Fibroblast of skin of scalp (primary cell): ENCODE data around the gene IQCF5. TPM values are rescaled to one million over a fixed set of nuclear protein-coding genes. Genes with fewer than 3 reads are reported as not detected.
A peak's percentile ranks its signal among the peaks of the same experiment; 100 is the strongest.
"Not testable (repeated sequence)": the region's sequence is repeated elsewhere in the genome, so short reads cannot be mapped to it uniquely, and the experiment has no call there.

Experiments used
- DNase-seq: peaks from one replicate; pipeline ENCODE4 v3.0.0-alpha.2; 2013
- polyA plus RNA-seq, 2 experiments: library from polyadenylated mRNA; unstranded; fragments of 120-200 nt; gene quantifications; one replicate each; pipeline ENCODE4 v1.2.1, GENCODE V29; 2013; ENCODE audit not compliant: insufficient read length in 2 of 2

The IQCF5 gene
- not detected for polyA plus RNA-seq (2013, experiment 1 of 2; ENCODE audit: insufficient read length)
- not detected for polyA plus RNA-seq (2013, experiment 2 of 2; ENCODE audit: insufficient read length)

- no peak for DNase-seq
These were observed at the start of gene IQCF5 for GRCh38 chr3:51875501-51875900. Gene IQCF5 (minus strand): TSS chr3:51875601. CDS start chr3:51875531, 70 bp downstream.

DNA sequence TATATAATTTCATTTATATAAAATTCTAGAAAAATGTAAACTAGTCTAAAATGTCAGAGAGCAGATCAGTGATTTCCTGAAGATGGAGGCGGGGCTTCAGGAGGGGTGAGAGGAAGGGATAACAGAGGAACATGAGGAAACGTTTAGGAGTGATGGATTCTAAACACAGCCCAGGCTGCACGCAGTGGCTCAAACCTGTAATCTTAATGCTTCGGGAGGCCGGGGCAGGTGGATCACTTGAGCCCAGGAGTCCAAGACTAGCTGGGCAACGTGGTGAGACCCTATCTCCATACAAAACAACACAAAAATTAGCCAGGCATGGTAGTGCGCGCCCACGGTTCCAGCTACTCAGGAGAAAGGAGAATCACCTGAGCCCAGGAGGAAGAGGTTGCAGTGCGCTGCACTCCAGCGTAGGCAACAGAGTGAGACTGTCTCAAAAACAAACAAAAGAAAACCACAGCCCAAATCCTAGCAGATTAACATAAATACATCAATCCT is 45.7 kb upstream of the IQCF5 start:
- DNase-seq, result no peak

DNA sequence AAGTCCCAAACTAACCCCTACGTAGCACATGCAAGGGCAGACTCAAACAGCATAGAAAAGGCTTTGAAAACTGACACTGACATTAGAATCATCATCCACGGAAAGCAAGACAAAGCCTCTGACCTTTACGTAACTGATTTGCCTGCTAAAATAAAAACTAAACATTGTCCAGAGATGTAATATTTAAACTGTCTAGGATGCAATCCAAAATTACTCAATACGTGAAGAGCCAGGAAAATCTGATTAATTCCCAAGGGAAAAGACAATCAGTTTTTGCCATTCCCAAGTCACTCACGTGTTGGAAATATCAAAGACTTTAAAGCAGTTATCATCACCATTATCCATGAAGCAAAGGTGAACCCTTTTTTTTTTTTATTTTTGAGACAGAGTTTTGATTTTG is 41.0 kb upstream of the IQCF5 start:
- DNase-seq, result no peak

GRCh38 chr3:51908026-51908425 is 32.6 kb upstream of the IQCF5 start:
- no peak for DNase-seq

- DNase-seq, result no peak
These were observed 28.8 kb upstream of the IQCF5 start for GRCh38 chr3:51904034-51904823.

- DNase-seq, result not testable (repeated sequence)
These were observed 27.0 kb upstream of the IQCF5 start for GRCh38 chr3:51902361-51902760.

- not testable (repeated sequence) for DNase-seq
These were observed 24.6 kb upstream of the IQCF5 start for GRCh38 chr3:51900043-51900442.

- no peak for DNase-seq
These were observed 22.0 kb upstream of the IQCF5 start for GRCh38 chr3:51897391-51897790.

- no peak for DNase-seq
These were observed 21.4 kb upstream of the IQCF5 start for GRCh38 chr3:51896607-51897305.

- no peak for DNase-seq
These were observed 19.5 kb upstream of the IQCF5 start for GRCh38 chr3:51894939-51895338.

DNA sequence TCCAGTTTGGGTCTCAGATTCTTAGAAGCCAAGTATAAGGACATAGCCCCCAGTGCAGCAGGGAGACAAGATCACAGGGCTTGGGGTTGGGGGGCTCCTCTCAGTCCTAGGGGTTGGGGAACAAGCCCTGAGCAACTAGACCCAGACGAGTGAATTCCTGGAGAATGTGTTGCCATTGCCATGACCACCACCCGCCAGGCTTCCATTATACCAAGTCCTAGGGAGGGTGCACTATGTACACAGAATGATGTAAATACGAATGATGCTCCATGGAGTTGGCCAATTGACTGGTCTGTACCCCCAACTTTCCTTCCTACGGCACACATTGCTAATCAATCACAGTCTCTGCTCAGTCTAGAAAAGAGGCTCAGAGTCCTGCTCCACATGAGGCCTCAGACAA is 19.0 kb upstream of the IQCF5 start:
- no peak for DNase-seq

- no peak for DNase-seq
These were observed 16.0 kb upstream of the IQCF5 start for GRCh38 chr3:51891242-51892039.

DNA sequence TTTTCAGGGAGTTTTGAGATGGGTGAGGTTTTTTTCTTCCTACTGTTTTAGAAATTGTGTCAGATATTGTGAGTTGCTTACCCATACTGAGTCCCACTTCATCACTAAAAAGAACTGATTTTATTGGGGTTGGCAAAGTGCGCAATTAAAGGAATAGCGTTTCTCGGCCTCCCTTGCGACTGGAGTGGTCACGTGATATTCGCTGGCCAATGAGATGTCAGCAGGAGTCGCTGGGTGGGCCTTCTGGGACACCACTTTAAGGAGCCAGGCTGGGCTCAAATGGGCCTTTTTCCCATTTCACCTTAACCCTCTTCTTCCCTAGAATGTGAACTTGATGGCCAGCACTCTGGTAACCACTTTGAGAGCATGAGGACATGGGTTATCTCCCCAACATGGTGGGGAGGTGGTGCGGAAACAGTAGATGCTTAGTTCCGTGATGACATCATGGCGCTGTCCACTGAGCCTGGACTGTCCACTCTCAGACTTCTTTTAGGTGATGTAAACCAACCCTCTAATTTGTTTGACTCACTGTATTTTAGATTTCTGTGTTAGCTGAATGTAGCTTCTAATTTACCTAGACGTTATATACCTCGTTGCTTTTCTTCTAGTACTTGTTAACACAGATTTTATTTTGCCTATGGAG is 13.2 kb upstream of the IQCF5 start:
- DNase-seq, result no peak

DNA sequence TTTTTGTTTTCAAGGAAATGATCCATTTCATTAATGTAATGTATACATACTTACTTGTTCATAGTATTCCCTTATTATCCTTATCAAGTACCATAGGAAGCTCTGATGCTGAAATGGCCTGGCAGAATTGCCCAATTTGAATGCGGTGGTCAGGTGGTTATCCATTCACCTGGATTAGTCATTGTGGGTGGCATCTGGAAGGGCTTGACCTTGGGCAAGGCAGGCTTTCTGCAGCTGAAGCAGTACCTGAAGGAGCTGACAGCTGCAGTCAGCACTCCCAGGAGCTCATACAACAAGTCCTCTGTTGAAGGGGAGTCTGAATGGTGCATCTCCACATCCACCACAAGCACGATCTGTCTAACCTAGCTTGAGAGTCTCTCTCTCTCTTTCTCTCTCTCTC is 12.2 kb upstream of the IQCF5 start:
- DNase-seq, result no peak

DNA sequence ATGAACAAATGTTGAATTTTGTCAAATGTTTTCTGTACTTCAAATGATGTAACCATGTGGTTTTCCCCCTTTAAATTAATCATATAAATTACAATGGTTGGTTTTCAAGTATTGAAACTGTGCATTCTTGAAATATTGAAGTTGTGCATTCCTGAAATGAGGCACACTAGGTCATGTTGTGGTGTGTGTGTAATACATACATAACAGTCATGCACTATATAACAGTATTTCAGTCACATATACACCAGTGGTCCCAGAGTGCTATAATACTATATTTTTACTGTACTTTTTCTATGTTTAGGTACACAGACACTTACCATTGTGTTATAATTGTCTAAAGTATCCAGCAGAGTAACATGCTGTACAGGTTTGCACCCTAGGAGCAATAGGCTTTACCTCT is 11.0 kb upstream of the IQCF5 start:
- no peak for DNase-seq

DNA sequence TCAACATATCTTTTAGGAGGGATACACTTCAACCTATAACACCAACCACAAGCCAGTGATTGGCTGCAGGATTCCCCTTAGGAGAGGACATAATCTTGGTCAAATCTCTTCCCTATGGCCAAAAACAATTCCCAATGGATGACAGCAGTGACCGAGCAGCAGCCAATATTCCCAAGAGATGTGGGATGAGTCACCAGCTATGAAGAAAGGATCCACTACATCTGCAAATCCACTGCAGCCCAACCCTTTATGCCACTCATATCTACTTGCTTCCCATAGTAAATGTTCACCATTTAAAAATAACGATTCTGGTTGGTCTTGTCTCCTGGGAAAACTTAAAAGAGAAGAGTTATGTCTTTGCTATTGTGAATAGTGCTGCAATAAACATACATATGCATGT is 4.5 kb upstream of the IQCF5 start:
- peak; percentile 14 for DNase-seq

GRCh38 chr3:51876186-51876585 is 785 bp upstream of the IQCF5 start:
- DNase-seq, result no peak

DNA sequence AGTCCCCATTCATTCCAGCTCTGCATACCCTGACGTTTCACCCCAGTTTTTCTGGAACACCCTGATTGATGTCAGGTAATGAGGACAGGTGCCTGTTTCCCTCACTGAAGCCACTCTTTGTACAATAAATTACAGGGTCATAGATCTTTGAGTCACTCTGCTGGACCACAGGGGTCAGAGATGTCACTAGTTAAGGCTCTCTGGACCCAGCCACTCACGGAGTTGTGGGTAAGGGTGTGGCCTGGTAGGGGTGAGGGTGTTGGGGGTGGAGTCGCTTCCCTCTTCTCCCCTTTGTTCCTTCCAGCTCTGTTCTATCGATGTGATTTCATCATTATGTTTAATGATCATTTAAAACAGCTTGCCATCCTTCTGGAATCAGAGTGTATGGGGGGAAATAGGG is 512 bp downstream of the IQCF5 start:
- DNase-seq, result no peak

- DNase-seq, result no peak
These were observed 990 bp downstream of the IQCF5 start for GRCh38 chr3:51874411-51874810.

DNA sequence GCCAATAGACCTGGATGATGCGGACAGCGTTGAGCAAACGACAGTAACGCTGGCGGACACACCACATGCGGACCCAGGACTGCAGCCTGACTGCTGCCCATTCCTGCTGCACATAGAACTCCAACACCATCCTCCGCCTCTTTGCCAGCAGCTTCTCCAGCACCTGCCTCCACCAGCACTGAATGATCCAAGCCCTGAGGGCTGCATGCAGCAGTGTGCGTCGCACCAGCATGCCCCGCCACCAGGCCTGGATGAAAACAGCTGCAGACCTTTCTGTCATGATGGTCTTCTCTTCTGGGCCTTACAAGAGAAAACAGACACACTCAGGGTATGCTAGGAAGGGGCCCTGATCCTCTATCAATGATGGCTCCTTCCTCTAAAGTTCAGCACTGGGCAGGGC is 1.5 kb downstream of the IQCF5 start:
- no peak for DNase-seq

GRCh38 chr3:51873253-51873766 is 2.1 kb downstream of the IQCF5 start:
- DNase-seq, result no peak

GRCh38 chr3:51869304-51869703 is 6.1 kb downstream of the IQCF5 start:
- no peak for DNase-seq
